HG03060 (cell line): ENCODE results near the gene HASPIN.
"Not testable (repeated sequence)": the region's sequence is repeated elsewhere in the genome, so short reads cannot be mapped to it uniquely, and the experiment has no call there.

Experiments
- ATAC-seq: cut with Tn5 transposase; IDR thresholded peaks from one replicate; pipeline ENCODE4 v1.9.1; 2021; ENCODE audit warnings: low read depth, moderate number of reproducible peaks; ENCODE audit not compliant: unreplicated experiment

HASPIN gene

DNA sequence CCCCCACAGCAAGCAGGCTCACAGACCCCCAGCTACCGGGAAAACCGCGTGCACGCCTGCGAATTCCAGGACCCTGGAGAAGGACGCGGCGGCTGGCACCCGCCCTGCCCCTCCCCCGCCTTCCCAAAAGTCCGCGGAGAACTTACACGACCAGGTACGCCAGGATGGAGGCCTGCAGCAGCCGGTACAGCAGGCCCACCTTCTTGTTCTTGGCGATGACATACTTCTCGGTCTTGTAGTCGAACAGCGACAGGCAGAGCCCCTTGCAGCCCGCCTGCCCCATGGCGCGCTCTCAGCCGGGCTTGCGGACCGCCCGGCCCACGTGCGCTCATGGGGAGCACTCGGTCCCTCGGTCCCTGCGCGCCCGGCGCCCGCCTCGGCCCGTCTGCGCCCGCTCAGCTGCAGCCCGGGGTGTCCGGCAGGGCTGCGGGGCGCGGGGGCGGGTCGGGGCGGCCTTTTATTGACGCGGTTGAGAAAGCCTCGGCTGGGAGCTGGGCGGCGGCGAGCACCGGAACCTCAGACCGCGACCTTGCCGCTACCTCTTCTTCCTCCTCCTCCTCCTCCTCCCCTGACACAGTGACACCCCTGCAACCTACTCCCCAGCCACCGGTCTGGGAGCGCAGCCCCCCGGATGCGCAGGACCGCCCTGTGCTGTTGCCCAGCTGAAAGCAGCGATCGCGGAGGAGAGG, 27.8 kb upstream of the HASPIN start, which contains the start of gene P2RX5:
P2RX5 (minus strand) TSS at position 433 of the 689 bp plus-strand sequence; CDS start at position 283, 150 bp downstream.
- no peak for ATAC-seq

DNA sequence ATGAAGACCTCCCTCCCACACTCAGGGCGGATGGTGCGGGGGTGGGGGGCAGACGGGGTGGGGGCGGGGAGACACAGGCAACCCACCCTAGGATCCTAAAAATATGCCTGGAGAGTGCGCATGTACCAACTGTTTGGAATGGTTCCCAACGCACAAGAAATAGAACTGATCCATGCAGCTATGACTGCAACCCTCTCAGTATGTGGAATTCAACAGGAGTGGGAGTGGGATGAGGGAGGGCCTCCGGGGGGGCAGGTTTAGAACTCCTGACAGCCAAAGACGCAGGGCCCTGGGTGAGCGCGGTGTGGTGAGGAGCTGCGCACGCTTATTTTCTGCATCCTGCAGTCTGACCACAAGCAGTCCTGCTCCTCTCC, 26.6 kb upstream of the HASPIN start:
- ATAC-seq: no peak

DNA sequence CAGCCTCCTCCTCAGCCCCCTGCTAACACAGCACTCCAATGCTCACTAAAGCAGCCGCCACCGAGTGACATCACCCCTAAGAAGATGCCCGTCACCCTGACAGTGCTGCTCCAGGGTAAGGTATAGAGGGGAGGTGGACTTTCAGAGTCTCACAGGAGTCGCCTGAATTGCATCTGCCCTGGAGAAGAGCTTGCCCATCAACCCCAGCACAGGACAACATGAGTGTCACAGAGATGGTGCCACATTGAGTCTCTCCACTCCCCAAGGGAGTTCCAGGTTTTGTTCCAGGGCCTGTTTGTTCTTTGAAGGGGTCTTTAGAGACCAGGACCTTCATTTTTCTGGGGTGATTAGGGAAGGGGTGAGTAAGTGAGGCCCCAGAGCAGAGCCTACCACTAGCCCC, 25.6 kb upstream of the HASPIN start:
- no peak for ATAC-seq

DNA sequence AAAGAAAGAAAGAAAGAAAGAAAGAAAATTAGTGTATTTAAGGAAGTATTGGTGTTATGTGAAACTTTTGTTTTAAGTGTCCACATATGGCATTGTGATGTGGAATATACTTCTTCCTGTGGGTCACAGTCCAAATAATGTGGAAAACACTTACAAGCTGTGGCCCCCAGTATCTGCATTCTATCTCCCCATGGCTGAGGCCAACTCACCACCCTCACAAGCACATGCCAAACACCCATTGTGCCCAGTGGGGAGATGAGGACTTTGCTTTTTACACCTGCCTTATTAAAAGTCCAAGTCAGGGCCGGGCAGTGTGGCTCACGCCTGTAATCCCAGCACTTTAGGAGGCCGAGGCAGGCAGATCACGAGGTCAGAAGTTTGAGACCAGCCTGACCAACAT, 23.8 kb upstream of the HASPIN start:
- ATAC-seq: no peak

DNA sequence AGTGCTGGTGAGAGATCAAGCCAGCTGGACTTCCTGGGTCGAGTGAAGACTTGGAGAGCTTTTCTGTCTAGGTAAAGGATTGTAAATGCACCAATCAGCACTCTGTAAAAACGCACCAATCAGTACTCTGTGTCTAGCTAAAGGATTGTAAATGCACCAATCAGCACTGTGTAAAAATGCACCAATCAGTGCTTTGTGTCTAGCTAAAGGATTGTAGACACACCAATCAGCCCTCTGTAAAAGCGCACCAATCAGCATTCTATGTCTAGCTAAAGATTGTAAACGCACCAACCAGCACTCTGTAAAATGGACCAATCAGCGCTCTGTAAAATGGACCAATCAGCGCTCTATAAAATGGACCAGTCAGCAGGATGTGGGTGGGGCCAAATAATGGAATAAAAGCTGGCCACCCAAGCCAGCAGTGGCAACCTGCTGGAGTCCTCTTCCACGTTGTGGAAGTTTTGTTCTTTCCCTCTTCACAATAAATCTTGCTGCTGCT, 21.6 kb upstream of the HASPIN start:
- ATAC-seq: not testable (repeated sequence)

DNA sequence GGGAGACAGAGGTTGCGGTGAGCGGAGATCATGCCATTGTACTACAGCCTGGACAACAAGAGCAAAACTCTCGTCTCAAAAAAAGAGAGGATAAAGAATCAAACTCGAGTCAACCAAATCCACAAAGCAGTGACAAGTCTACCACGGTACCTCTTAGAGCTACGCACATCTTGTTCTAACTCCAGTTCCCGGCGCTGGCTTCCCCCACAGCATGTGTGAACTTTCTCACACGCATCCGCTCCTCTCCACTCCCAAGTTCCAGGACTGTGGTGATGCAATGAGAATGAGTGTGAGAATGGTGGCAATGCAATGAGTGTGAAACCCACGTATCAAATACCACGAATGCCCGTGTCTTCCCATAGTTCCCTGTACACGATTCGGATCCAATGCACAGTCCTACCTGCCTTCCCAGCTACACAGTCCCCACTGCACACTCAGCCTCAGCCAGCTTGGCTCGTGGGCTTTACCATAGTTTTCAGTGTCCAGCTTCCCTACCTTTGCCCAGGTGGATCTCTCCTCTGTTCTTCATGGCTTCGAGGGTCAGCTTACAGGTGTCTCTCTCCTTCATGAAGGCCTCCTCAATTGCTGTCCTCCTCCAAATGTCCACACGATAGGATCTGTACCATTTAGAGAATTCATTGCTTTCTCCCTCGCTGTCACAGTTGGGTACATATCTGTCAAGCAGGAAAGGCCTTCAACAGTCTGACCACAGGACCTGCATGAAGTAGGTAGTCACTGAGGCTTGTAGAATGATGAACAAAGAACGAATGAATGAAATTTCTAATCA, 18.6 kb upstream of the HASPIN start:
- no peak for ATAC-seq

DNA sequence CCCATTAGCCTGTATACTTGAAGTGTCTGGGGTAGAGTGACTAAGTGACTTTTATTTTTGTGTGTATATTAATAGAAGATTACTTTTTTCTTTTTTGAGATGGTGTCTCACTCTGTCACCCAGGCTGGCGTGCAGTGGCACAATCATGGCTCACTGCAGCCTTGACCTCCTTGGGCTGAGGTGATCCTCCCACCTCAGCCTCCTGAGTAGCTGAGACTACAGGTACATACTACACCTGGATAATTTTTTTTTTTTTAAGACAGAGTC, 18.1 kb upstream of the HASPIN start:
- not testable (repeated sequence) for ATAC-seq

DNA sequence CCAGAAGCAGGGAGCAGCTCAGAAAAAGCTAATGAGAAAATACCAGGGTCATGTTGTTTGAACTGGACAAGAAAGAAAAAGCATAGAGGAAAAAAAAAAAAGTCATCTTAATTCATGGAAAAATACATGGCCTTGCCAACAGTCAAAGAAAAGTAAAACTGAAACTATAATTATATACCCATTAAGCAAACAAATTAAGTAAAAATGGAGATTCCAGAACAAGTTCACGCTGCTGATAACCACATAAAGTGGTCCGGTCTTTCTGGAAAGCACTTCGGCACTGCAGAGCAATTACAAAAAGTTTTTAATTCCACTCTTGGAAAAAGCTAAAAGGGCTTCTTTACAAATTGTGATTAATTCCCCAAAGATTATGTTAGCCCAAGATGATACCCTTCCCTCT, 15.3 kb upstream of the HASPIN start:
- no peak for ATAC-seq

DNA sequence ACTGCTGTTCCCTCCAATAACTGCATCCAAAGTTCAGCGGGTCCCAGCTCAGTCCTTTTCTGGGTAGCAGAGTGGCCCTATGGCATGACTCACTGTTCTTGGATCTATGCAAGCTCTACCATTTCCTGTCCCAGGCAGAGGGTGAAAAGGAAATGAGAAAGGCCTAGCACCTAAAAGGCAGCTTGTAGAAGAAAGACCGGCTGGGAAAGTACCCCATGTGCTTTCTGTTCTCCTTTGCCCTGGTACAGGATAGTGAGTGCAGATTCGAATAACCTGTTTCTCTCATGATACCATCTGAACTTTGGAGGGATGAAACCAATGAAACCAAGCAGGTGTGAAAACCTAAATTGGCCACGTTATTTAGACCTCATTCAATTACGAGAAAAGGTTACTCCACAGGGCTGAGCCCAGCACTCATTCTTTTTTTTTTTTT, 12.7 kb upstream of the HASPIN start:
- ATAC-seq: peak; percentile 94

DNA sequence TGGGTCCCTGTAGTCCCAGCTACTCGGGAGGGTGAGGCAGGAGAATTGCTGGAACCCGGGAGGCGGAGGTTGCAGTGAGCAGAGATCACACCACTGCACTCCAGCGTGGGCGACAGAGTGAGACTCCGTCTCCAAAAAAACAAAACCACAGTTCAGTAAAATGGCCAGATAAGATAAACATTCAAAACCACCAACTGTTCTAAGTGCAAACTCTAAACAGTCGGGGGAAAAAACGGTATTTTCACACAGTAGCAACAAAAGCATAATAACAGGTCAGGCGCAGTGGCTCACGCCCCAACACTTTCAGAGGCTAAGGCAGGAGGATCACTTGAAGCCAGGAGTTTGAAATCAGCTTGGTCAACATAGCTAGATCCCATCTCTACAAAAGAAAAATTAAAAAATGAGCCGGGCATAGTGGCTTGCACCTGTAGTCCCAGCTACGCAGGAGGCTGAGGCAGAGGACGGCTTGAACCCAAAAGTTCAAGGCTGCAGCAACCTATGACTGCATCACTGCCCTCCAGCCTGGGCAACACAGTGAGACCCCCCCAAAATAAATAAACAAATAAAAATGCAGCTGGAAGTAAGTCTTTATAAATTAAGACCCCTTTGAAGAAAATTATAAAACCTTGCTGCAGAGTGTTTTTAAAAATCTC, 10.8 kb upstream of the HASPIN start:
- no peak for ATAC-seq

DNA sequence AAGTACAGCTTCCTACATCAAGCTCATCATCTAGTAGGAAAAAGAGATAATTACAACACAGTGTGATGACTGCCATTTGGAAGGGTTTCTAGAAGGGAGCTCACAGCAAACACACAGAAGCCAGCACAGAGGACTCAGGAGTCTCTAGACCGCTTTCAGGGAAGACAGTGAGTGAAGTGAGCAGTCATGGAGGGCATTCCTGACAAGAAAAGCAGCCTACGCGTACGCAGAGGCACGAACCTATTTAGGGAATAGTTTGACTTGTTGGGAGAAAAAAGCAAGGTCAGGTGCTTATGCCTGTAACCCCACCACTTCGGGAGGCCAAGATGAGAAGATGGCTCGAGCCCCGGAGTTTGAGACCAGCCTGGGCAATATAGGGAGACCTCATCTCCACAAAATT, 8.4 kb upstream of the HASPIN start:
- ATAC-seq: no peak

DNA sequence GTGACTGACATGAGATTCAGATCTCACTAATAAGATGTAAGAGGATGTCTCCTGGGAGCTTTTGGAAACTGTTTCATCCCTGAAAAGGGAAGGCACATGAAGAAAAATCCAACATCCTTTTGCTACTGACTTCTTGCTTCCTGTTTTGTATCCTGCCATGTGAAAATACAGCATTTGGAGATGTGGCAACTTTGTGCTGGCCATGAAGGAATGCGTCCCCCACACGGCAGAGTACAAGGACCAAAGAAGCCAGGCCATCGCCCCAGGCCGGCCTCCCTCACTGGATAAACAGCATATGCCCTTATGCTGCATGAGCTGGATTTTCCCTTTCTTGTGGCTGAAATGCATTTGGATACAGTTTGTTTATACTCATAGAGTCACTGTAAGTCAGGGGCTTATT, 5.5 kb upstream of the HASPIN start:
- ATAC-seq: no peak

DNA sequence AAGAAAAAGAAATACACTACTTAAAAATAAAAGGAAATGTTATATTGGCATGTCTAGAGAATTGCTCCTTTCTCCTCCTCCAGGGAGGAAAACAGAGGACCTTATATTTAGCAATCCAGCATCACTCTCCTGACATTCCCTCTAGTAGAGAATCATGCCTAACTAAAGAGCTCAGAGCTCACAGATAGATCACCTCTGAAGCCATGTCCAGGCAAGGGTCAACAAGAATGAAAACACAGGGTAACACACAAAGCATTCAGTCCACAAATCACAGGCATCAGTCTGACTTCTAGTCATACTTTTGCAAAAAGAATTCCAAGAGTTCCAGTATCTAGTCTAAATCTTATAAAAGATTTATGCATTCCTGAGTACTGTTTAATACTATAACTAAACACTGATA, 4.4 kb upstream of the HASPIN start:
- ATAC-seq: no peak

DNA sequence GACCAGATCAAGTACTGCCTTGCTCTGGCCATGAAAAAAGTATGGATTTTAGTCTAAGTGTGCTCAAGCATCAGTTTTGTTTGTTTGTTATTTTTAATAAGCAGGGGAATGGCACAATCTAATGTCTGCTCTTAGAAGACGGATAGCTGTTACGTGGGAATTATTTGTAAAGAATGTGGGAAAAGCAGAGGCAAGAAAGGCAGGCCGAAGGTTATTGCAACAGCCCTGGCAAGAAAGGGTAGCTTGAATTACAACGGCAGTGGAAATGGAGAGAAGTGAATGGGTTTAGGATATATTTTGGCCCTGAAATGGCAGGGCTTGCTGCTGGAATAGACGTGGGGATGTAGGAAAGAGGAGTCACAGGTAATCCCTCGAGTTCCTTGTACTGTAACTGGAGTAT, 987 bp upstream of the HASPIN start:
- no peak for ATAC-seq

DNA sequence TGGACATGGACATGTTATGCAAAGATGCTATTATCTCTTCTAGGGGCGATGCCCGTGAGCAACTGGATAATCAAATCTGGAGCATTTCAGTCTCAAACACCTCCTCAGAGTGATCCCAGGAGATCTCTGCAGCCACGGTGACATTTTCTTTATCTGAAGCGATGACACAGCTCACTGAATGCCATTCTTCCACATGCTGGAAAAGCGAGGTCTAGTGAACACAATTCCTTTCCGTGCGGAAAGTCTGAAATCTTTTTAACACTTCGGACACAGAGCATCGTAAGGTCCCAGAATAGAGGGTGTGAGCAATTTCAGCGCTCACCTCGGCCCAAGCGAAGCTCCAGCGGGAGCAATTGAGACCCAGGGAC, 531 bp upstream of the HASPIN start:
- ATAC-seq: no peak

DNA sequence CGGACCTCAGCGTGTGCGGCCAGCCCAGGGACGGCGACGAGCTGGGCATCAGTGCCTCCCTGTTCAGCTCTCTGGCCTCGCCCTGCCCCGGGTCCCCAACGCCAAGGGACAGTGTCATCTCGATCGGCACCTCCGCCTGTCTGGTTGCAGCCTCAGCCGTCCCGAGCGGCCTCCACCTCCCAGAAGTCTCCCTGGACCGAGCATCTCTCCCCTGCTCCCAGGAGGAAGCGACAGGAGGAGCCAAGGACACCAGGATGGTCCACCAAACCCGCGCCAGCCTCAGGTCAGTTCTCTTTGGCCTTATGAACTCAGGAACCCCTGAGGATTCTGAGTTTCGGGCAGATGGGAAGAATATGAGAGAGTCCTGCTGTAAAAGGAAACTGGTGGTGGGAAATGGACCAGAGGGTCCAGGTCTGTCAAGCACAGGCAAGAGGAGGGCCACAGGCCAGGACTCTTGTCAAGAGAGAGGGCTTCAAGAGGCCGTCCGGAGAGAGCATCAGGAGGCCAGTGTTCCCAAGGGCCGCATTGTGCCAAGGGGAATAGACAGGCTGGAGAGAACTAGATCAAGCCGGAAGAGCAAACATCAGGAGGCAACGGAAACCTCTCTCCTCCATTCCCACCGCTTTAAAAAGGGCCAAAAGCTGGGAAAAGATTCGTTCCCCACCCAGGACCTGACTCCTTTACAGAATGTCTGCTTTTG, 825 bp downstream of the HASPIN start:
- ATAC-seq: no peak

DNA sequence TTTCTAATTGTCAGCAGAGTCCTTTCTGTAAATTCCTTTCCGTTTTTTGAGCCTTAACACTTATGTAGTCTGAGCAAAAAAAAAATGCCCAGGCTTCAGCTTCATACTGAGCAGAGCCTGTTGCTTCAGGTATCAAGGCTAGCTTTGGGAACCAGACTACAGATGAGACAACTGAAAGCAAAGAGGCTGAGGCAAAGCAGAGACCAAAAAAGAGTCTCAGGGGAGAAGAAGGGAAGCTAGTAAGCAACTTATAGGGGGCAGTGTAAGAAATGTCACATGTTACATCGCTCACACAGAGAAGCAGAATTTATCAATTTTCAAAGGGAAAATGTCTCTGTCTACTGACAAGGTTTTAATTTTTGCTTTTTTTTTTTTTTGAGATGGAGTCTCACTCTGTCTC, 3.3 kb downstream of the HASPIN start:
- ATAC-seq: no peak

DNA sequence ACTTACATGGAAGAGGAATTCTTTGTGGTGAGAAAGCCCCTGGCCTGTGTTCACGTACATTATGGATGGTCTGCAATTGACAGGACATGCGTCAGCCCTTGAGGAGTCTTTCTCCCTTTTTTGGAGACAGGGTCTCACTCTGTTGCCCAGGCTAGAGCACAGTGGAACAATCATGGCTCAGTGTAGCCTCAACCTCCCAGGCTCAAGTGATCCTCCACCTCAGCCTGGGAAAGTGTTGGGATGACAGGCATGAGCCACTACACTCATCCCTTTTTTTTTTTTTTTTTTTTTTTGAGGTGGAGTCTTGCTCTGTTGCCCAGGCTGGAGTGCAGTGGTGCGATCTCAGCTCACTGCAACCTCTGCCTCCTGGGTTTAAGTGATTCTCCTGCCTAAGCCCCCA, 4.4 kb downstream of the HASPIN start:
- not testable (repeated sequence) for ATAC-seq

DNA sequence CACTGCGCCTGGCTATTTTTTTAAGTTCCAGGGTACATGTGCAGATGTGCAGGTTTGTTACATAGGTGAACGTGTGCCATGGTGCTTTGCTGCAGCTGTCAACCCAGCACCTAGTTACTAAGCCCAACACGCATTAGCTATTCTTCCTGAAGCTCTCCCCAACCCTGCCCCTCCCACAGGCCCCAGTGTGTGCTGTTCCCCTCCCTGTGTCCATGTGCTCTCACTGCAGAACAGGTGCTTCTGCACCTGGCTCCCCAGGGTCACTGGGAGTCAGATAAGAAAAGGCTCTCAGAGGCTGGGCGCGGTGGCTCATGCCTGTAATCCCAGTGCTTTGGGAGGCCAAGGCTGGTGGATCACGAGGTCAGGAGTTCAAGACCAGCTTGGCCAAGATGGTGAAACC, 6.2 kb downstream of the HASPIN start:
- ATAC-seq: no peak

DNA sequence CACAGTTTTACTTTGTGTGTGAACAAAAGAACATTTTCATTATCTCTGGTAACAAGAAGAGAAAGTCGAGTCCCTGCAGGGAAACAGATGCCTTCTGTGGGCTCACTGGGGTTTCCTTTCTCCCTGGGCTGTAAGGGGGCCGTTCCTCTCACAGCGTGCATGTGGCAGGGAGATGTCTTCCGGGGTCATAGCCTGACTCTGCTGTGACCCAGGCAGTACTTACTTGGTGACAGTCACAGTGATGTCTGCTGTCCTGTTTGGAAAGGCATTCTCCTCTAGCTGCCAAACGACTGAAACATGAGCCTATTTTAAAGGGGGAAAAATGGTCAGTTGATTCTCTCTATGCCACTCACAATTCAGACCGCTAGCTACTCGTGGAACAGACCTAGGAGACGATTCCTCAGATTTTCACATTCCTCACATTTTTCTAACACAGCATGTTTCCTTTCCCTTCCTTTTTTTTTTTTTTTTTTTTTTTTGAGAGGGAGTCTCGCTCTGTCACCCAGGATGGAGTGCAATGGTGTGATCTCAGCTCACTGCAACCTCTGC, 7.3 kb downstream of the HASPIN start:
- ATAC-seq: no peak

DNA sequence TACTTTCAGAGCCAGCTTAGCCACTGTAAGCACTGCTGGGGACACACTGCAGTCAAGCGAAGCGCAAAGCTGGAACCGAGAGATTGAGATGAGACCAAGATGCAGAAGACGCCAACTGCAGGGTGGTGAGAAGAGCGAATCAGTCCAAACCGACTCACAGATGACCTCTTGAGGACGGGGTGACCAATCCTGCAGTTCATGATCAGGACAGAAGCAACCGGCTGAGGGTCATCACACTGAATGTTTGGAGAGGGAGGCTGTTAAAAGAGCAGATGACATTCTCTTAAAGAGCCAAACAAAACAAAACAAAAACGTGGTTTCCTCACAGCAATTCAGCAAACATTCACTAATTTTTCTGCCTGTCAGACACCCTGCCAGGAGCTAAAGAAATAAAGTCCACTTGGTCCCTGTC, 8.5 kb downstream of the HASPIN start:
- no peak for ATAC-seq
